Tibial artery (tissue), 4 donors: ENCODE measurements around the gene NPY4R2.
"Not testable (repeated sequence)": the region's sequence is repeated elsewhere in the genome, so short reads cannot be mapped to it uniquely, and the experiment has no call there.

ENCODE experiments used
- DNase-seq, 2 donors: peaks; one replicate each; pipeline ENCODE4 v3.0.0-alpha.2; 2019
- H3K27ac ChIP-seq, 2 donors: fragments of 200-600 bp; sonication (generic) in 1 of 2; 1 replicate in 1 of 2; 2 replicates in 1 of 2; pipeline ENCODE4 v1.5.1; 2018 to 2019; ENCODE audit warnings: mild to moderate bottlenecking in 1 of 2
- H3K27me3 ChIP-seq, 2 donors: fragments of 200-600 bp; sonication (generic) in 1 of 2; one replicate each; pipeline versions ENCODE4 v1.5.1 to v1.6.0; 2016 to 2019
- H3K36me3 ChIP-seq, 3 donors: fragments of 200-600 bp; sonication (generic) in 2 of 3; one replicate each; pipeline ENCODE4 v1.5.1; 2016 to 2019; ENCODE audit warnings: mild to moderate bottlenecking in 2 of 3
- H3K4me1 ChIP-seq, 4 donors: fragments of 200-600 bp; sonication (generic) in 2 of 4; 1 replicate in 3 of 4; 2 replicates in 1 of 4; pipeline ENCODE4 v1.5.1; 2016 to 2019
- H3K4me3 ChIP-seq, 2 donors: fragments of 200-600 bp; sonication (generic) in 1 of 2; 1 replicate in 1 of 2; 2 replicates in 1 of 2; pipeline ENCODE4 v1.5.1; 2018 to 2019; ENCODE audit warnings: mild to moderate bottlenecking in 2 of 2
- H3K9me3 ChIP-seq, 3 donors: fragments of 200-600 bp; sonication (generic) in 1 of 3; one replicate each; pipeline ENCODE4 v1.5.1; 2016 to 2019
- intact Hi-C: fragments of 100-400 bp; cut with DNase I; formaldehyde crosslinking; loops from one replicate; pipeline ENCODE4 v1.15.0; 2023; ENCODE audit warnings: low total_unique reads

The NPY4R2 gene

DNA sequence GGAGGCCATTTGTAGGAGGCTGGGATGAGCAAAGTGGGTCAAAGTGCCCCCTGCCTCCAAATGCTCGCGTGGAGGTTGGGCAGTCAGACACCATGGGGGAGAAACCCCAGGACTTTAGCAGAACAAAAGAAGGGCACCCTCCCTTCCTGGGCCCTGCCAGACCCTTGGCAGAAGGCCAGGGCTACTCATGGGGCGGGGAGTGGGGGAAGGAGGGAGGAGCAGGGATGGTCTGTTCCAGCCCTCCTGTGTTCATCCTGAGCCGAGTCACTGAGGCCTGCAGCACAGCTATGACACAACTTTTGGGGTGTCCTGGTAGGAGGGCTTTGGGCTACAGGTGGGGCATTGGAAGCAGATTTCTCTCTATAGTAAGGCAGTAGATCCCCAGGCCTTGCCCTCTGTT, 24.9 kb downstream of the NPY4R2 start:
- intact Hi-C loops: not testable (repeated sequence)

DNA sequence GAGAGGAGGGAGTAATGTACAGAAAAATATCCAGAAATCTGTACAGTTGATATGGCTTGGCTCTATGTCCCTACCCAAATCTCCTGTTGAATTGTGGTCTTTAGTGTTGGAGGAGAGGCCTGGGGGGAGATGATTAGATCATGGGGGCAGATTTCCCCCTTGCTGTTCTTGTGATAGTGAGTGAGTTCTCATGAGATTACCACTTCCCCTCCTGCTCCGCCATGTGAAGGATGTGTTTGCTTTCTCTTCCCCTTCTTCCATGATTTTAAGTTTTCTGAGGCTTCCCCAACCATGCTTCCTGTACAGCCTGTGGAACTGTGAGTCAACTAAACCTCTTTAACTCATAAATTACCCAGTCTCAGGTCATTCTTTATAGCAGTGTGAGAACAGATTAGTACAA, 29.0 kb downstream of the NPY4R2 start:
- DNase-seq, H3K36me3 ChIP-seq, H3K4me3 ChIP-seq, H3K27me3 ChIP-seq, H3K9me3 ChIP-seq, H3K27ac ChIP-seq, intact Hi-C loops, H3K4me1 ChIP-seq: not testable (repeated sequence)

More for the DNA sequence above, 24.9 kb downstream of the NPY4R2 start:
- H3K4me3 ChIP-seq, H3K9me3 ChIP-seq, H3K4me1 ChIP-seq, DNase-seq, H3K27me3 ChIP-seq, H3K27ac ChIP-seq, H3K36me3 ChIP-seq: not testable (repeated sequence)

DNA sequence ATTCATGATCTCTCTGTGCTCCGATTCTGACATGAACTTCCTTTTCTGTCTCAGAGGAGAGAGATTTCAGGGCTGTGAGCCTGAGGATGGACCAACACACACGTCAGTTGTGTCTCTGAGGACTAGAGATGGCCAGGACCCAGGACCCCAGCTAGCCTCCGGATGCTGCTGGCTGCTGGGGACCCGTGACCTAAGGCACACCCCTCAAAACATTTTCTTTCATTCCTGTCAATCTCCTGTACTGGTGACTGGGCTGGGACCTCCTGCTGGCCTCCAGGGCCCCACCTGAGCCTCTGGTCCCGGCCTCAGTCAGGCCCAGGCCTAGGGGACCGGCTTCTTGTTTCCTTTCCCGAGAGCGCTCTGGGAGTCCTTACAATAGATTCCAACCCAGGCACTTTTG, 38.7 kb downstream of the NPY4R2 start:
- H3K27me3 ChIP-seq, DNase-seq, H3K4me1 ChIP-seq, H3K9me3 ChIP-seq, intact Hi-C loops, H3K27ac ChIP-seq, H3K36me3 ChIP-seq, H3K4me3 ChIP-seq: not testable (repeated sequence)

DNA sequence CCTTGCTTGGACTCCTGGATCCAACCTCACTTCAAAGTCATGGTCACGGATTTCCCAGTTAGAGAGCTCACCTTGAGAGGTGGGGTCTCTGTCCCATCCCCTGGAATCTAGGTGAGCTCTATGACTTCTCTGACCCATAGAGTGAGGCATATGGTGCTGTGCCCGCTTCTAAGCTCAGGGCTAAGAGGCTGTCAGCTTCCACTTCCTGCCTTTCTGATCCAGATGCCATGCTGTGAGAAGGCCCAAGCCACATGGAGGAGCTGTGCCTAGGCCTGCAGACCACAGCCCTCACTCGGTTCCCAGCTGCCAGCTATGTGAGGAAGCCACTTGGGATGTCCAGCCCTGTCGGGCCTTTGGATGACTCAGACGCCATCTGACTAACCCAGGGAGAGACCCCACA, 41.2 kb downstream of the NPY4R2 start:
- H3K4me3 ChIP-seq, H3K4me1 ChIP-seq, H3K9me3 ChIP-seq, H3K36me3 ChIP-seq, DNase-seq, intact Hi-C loops, H3K27me3 ChIP-seq, H3K27ac ChIP-seq: not testable (repeated sequence)

DNA sequence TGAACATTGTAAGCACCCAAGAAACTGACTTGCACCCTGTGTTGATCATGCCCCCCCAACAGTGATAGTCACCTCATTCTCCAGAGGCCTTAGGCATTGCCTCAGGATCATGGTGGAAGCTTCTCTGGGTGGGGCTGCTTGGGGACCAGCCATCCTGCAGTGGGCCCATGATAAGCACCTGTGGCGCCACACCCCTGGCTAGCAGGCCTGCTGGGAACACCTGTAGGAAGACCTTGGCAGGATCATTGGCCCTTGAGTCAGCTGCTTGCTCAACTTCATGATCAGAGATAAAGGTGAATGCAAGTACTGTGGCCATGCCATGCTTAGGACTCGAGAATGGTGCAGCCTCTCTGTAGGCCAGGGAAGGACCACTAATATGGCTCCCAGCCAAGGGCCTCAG, 42.2 kb downstream of the NPY4R2 start:
- H3K27ac ChIP-seq, H3K9me3 ChIP-seq, DNase-seq, intact Hi-C loops, H3K4me1 ChIP-seq, H3K36me3 ChIP-seq, H3K27me3 ChIP-seq, H3K4me3 ChIP-seq: not testable (repeated sequence)

DNA sequence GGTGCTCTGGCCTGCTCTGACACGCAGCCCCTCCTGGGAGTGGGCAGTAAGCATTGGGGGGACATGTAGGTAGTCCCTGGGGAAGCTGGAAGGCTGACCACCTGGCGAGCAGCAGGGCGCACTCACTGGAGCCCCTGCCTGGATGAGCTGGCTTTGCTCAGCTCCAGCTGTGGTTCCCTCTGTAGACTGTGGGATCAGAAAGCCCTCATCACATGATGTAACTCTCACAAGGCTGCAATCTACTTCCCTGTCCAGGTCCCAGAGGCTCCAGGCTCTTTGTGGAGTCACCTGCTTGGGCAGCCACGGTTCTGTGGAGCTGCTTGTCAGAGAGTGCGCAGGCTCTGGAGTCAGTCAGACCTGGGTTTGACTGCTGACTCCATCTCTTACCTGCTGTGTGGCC, 44.3 kb downstream of the NPY4R2 start:
- DNase-seq, H3K36me3 ChIP-seq, H3K4me1 ChIP-seq, H3K27ac ChIP-seq, H3K4me3 ChIP-seq, H3K27me3 ChIP-seq, H3K9me3 ChIP-seq, intact Hi-C loops: not testable (repeated sequence)

DNA sequence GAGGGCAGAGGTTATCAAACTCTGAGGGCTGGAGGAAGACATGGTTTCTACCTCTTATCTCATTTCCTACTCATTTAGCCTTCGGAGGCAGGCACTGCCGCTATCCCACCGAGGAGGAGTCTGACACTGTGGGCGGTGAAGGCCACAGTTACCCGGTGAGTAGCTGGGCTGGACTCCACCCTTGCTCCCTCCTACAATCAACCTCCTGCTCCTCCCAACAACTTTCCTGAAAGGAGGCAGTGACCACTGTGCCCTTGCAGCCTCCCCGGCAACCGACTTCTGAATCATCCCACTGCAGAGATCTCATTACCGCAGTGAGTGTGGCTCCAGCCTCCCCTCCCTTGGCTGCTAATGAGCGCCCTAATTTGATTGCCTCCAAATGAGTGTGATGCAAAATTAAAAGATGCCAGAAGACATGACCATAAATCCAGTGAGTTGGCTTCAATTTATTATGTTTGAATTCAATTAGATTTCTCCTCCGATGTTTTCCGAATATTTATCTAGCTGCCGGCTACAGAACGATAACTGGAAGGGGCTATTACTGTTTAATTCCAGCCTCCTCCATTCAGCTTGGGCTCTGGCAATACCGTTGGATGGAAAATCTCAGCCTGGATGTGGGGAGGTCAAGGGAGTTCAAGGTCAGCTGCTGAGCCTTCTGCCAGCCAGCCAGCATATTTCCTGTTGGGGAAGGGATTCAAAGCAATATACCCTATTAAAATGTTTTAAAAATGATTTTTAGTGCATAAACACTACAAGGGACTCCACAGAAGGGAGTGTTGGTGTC, 46.0 kb downstream of the NPY4R2 start:
- H3K4me3 ChIP-seq, H3K27ac ChIP-seq, H3K36me3 ChIP-seq, H3K9me3 ChIP-seq, DNase-seq, H3K27me3 ChIP-seq, intact Hi-C loops, H3K4me1 ChIP-seq: not testable (repeated sequence)

DNA sequence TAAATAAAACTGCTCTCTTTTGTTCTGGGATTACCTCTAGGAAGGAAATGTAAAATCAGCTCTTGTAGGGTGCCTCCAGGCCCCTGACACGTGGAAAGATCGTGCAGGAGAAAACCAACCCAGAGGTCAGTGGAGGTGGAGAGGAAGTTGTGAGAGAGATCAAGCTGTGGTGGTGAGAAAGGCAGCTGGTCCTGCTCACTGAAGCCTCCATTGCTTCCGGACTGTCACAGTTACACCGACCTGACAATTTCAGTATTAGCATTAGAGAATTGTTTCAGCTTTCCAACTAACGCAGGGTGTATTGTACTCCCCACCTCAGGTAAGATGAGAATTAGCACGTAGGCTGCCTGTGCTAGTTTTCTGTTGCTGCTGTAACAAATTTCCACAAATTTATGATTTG, 50.5 kb downstream of the NPY4R2 start:
- H3K4me1 ChIP-seq, H3K27ac ChIP-seq, H3K4me3 ChIP-seq, H3K27me3 ChIP-seq, H3K9me3 ChIP-seq, H3K36me3 ChIP-seq, DNase-seq, intact Hi-C loops: not testable (repeated sequence)

DNA sequence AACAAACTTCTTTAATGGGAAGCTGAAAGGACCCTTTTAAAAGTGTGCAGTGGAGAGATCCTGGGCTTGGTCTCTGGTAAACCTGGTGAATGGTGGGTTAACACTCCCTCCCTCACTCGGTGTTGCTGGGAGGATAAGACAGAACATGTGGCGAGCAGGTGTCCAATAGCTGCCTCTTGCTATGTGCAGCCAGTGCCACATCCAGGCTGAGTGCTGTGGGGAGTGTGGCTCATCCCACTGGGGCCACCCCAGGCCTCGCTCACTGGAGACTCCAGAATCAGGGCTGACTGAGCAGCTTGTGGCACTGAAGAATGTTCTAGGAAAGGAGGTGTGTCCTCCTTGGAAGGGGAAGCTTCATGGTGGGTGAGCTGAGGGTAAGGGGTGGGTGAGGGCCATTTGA, 51.6 kb downstream of the NPY4R2 start:
- H3K9me3 ChIP-seq, H3K36me3 ChIP-seq, H3K27me3 ChIP-seq, H3K27ac ChIP-seq, H3K4me1 ChIP-seq, DNase-seq, H3K4me3 ChIP-seq, intact Hi-C loops: not testable (repeated sequence)

DNA sequence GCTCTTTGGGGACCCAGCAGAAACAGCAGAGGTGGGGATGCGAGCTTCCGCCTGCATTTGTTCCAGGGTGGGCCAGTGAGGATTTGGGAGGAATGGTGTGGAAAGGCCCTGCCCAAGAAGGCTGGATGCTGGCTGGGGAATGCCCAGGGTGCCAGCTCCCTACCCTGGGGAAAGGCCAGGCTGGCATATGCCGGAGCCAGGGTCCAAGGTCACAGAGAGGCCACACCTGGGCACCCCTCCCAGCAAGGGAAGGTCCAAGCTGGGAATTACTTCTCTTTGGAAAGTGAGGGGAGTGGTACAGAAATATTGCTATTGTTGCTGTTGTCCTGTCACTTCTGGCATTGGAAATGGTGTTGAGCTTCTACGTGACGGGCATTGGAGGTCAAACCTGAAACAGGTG, 53.1 kb downstream of the NPY4R2 start:
- intact Hi-C loops: not testable (repeated sequence)

DNA sequence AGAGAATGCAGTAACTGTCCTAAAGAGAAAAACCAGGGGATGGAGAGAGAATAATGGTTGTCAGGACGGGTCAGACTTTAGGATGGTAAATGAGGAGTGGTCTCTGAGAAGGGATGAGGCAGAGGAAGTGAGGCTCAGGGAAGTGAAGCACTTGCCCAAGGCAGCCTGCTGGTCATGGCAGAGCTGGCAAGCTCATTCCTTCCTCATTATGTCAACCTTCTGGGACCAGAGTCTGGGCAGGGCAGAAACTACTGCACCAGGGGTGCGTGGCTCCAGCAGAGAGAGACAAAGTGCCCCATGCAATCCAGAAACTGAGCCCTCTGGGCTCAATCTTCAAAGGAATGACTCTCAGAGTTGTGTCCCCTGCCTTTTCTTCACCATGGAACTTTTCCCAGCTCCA, 53.6 kb downstream of the NPY4R2 start:
- H3K4me3 ChIP-seq, H3K36me3 ChIP-seq, H3K4me1 ChIP-seq, H3K9me3 ChIP-seq, DNase-seq, H3K27ac ChIP-seq, H3K27me3 ChIP-seq, intact Hi-C loops: not testable (repeated sequence)

More for the DNA sequence above, 53.1 kb downstream of the NPY4R2 start:
- not testable (repeated sequence) for DNase-seq, H3K27me3 ChIP-seq, H3K9me3 ChIP-seq, H3K4me3 ChIP-seq, H3K27ac ChIP-seq, H3K36me3 ChIP-seq, H3K4me1 ChIP-seq
